ENCODE measurements around the gene FKBP8. TPM values are rescaled to one million over a fixed set of nuclear protein-coding genes. Genes with fewer than 3 reads are reported as not detected.

Gene FKBP8
- total RNA-seq, 2 experiments from 2014 or later: 147 to 152 TPM

- H3K4me3 ChIP-seq (ENCODE audit: low read length): no peak overlapping the region
- intact Hi-C loops (cut with DNase I, micrococcal nuclease): no loop called here
- CTCF ChIA-PET: no interaction called here
Observed at GRCh38 chr19:18493440-18494266, 49.7 kb downstream of the FKBP8 start.

GRCh38 chr19:18491995-18492953, 51.1 kb downstream of the FKBP8 start:
- H3K27ac ChIP-seq (ENCODE audit: low read depth in 1 of 2, low read length in 2 of 2): no peak overlapping the region
- H3K36me3 Mint-ChIP-seq (ENCODE audit: low read depth): peaks cover 4% of the 10 kb centered on the region
- H3K9me3 Mint-ChIP-seq: no peaks in the 10 kb centered on the region
- H3K27ac Mint-ChIP-seq: peak overlapping the region; percentile 65
- no peak for DNase-seq
- H3K4me1 ChIP-seq (ENCODE audit: insufficient read depth, low read length): peaks cover 98% of the 10 kb centered on the region
- H3K27me3 Mint-ChIP-seq: no peaks in the 10 kb centered on the region
- peaks cover 60% of the 10 kb centered on the region for H3K4me1 Mint-ChIP-seq (ENCODE audit: low read depth)
- POLR2A ChIA-PET: no interaction called here
- no peak overlapping the region for H3K4me3 Mint-ChIP-seq
- intact Hi-C loops (cut with DNase I, micrococcal nuclease): no loop called here
- no peaks in the 10 kb centered on the region for H3K9me3 ChIP-seq (ENCODE audit: control insufficient read depth in 1 of 2, insufficient read depth in 1 of 2, low read length in 2 of 2)
- peaks cover 12% of the 10 kb centered on the region for H3K36me3 ChIP-seq (ENCODE audit: insufficient read depth, low read length)
- CTCF ChIA-PET: no interaction called here
- H3K4me3 ChIP-seq (ENCODE audit: low read length): no peak overlapping the region
- no peaks in the 10 kb centered on the region for H3K27me3 ChIP-seq (ENCODE audit: control insufficient read depth in 1 of 2, insufficient read depth in 2 of 2, low read length in 2 of 2)
- no peak for TF ChIP-seq CTCF (IDR thresholded peaks at IDR 0.05)
- ATAC-seq (ENCODE audit: poor library complexity): no peak

More at GRCh38 chr19:18493440-18494266, 49.7 kb downstream of the FKBP8 start:
- peak overlapping the region; percentile 75 to 77 for H3K27ac ChIP-seq (ENCODE audit: low read depth in 1 of 2, low read length in 2 of 2)
- H3K27me3 ChIP-seq (ENCODE audit: control insufficient read depth in 1 of 2, insufficient read depth in 2 of 2, low read length in 2 of 2): no peaks in the 10 kb centered on the region
- H3K27ac Mint-ChIP-seq: peak overlapping the region; percentile 77
- peaks cover 98% of the 10 kb centered on the region for H3K4me1 ChIP-seq (ENCODE audit: insufficient read depth, low read length)
- peaks cover 10% of the 10 kb centered on the region for H3K36me3 ChIP-seq (ENCODE audit: insufficient read depth, low read length)
- no peaks in the 10 kb centered on the region for H3K9me3 Mint-ChIP-seq
- H3K27me3 Mint-ChIP-seq: no peaks in the 10 kb centered on the region
- no peaks in the 10 kb centered on the region for H3K9me3 ChIP-seq (ENCODE audit: control insufficient read depth in 1 of 2, insufficient read depth in 1 of 2, low read length in 2 of 2)
- H3K4me1 Mint-ChIP-seq (ENCODE audit: low read depth): peaks cover 66% of the 10 kb centered on the region
- DNase-seq (no peak), ATAC-seq (ENCODE audit: poor library complexity) (no peak)
- TF ChIP-seq CTCF (IDR thresholded peaks at IDR 0.05): no peak
- H3K36me3 Mint-ChIP-seq (ENCODE audit: low read depth): peaks cover 4% of the 10 kb centered on the region
- POLR2A ChIA-PET: interaction anchor here (1.0 kb wide), 1 partner anchor 50 kb away, joined by 3 read pairs; the partner anchor contains the start of gene FKBP8
- H3K4me3 Mint-ChIP-seq: peak overlapping the region; percentile 54

GRCh38 chr19:18490728-18491127, 52.6 kb downstream of the FKBP8 start:
- POLR2A ChIA-PET: interaction anchor here (0.6 to 1.2 kb wide), 2 partner anchors 31 to 310 kb away, joined by 3 read pairs; no protein-coding TSS in a partner anchor

More at GRCh38 chr19:18490728-18491127, 52.6 kb downstream of the FKBP8 start:
- peaks cover 55% of the 10 kb centered on the region for H3K4me1 Mint-ChIP-seq (ENCODE audit: low read depth)
- no peak overlapping the region for H3K27ac ChIP-seq (ENCODE audit: low read depth in 1 of 2, low read length in 2 of 2)
- no peak for TF ChIP-seq CTCF (IDR thresholded peaks at IDR 0.05)
- no peak overlapping the region for H3K4me3 Mint-ChIP-seq
- H3K4me3 ChIP-seq (ENCODE audit: low read length): no peak overlapping the region
- H3K27me3 ChIP-seq (ENCODE audit: control insufficient read depth in 1 of 2, insufficient read depth in 2 of 2, low read length in 2 of 2): no peaks in the 10 kb centered on the region
- ATAC-seq (ENCODE audit: poor library complexity) (no peak), DNase-seq (no peak)
- no peaks in the 10 kb centered on the region for H3K9me3 Mint-ChIP-seq
- H3K27me3 Mint-ChIP-seq: no peaks in the 10 kb centered on the region
- intact Hi-C loops (cut with DNase I, micrococcal nuclease): no loop called here
- peaks cover 98% of the 10 kb centered on the region for H3K4me1 ChIP-seq (ENCODE audit: insufficient read depth, low read length)
- peaks cover 4% of the 10 kb centered on the region for H3K36me3 Mint-ChIP-seq (ENCODE audit: low read depth)
- H3K27ac Mint-ChIP-seq: no peak overlapping the region
- H3K9me3 ChIP-seq (ENCODE audit: control insufficient read depth in 1 of 2, insufficient read depth in 1 of 2, low read length in 2 of 2): no peaks in the 10 kb centered on the region
- H3K36me3 ChIP-seq (ENCODE audit: insufficient read depth, low read length): peaks cover 14% of the 10 kb centered on the region
- CTCF ChIA-PET: no interaction called here
